ENCODE data around the gene VPS35L.

The VPS35L gene

GRCh38 chr16:19697756-19698318 is 142.3 kb downstream of the VPS35L start:
- DNase-seq, result no peak

- DNase-seq, result no peak
Measured at GRCh38 chr16:19698480-19699465, 143.3 kb downstream of the VPS35L start.

- no peak for DNase-seq
Measured at GRCh38 chr16:19699472-19699871, 144.0 kb downstream of the VPS35L start.

- DNase-seq, result no peak
Measured at GRCh38 chr16:19700319-19700781, 144.8 kb downstream of the VPS35L start.

GRCh38 chr16:19701091-19701490 is 145.6 kb downstream of the VPS35L start:
- DNase-seq, result no peak

GRCh38 chr16:19703172-19703889 is 147.8 kb downstream of the VPS35L start:
- no peak for DNase-seq

GRCh38 chr16:19704321-19705145 is 149.0 kb downstream of the VPS35L start:
- no peak for DNase-seq

- no peak for DNase-seq
Measured at GRCh38 chr16:19705146-19705501, 149.6 kb downstream of the VPS35L start.

- no peak for DNase-seq
Measured at GRCh38 chr16:19705843-19706242, 150.3 kb downstream of the VPS35L start.

GRCh38 chr16:19706846-19707245 is 151.3 kb downstream of the VPS35L start:
- no peak for DNase-seq

GRCh38 chr16:19707569-19708295 is 152.2 kb downstream of the VPS35L start:
- no peak for DNase-seq

GRCh38 chr16:19708296-19709205 is 153.0 kb downstream of the VPS35L start:
- no peak for DNase-seq

GRCh38 chr16:19709381-19710136 is 154.1 kb downstream of the VPS35L start:
- DNase-seq, result no peak

GRCh38 chr16:19710191-19710908 is 154.8 kb downstream of the VPS35L start:
- DNase-seq, result no peak

GRCh38 chr16:19710991-19711545 is 155.6 kb downstream of the VPS35L start:
- no peak for DNase-seq

GRCh38 chr16:19711643-19712042 is 156.1 kb downstream of the VPS35L start:
- DNase-seq, result no peak

- no peak for DNase-seq
Measured at GRCh38 chr16:19712418-19713058, 157.0 kb downstream of the VPS35L start.

GRCh38 chr16:19713697-19714096 is 158.2 kb downstream of the VPS35L start:
- DNase-seq, result no peak
